C4-2B (cell line): ENCODE results near the gene THAP3.

Experiments
- ZFX ChIP-seq: fragments of 450-650 bp; IDR thresholded peaks from 2 replicates; pipeline ENCODE4 v1.6.1; 2017
- TF ChIP-seq, protein P1 (sequence below): fragments of 450-650 bp; conservative IDR thresholded peaks from 2 replicates; pipeline ENCODE4 v1.5.1; 2017; ENCODE audit warnings: mild to moderate bottlenecking

DNA sequence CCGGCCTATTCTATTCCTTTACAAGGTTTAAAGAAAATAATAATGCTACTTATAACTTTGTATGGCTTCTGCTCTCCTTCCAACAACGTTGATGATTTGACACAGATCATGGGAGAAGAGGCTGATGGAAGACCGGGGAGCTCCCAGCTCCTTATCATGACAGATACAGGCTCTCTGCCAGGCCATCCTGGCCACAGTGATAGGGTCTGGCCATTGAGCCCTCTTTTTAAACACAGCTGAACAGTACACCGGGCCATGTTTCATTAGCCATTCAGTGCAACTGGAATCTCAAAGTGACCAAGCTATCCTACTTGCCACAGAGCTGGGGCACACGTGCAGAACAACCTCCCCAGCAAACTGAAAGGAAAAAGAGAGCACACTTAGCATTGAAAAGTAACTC is 42.0 kb downstream of the THAP3 start:
- TF ChIP-seq, protein P1, sequence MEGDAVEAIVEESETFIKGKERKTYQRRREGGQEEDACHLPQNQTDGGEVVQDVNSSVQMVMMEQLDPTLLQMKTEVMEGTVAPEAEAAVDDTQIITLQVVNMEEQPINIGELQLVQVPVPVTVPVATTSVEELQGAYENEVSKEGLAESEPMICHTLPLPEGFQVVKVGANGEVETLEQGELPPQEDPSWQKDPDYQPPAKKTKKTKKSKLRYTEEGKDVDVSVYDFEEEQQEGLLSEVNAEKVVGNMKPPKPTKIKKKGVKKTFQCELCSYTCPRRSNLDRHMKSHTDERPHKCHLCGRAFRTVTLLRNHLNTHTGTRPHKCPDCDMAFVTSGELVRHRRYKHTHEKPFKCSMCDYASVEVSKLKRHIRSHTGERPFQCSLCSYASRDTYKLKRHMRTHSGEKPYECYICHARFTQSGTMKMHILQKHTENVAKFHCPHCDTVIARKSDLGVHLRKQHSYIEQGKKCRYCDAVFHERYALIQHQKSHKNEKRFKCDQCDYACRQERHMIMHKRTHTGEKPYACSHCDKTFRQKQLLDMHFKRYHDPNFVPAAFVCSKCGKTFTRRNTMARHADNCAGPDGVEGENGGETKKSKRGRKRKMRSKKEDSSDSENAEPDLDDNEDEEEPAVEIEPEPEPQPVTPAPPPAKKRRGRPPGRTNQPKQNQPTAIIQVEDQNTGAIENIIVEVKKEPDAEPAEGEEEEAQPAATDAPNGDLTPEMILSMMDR, result no peak
- TF ChIP-seq ZFX, result no peak
